Loucy (cell line): ENCODE measurements around the gene IQCH.

ENCODE experiments used
- H2AFZ ChIP-seq: fragments of 200-600 bp; sonication (generic); 2 replicates; pipeline ENCODE4 v1.6.0; 2016; ENCODE audit warnings: antibody characterized with exemption, mild to moderate bottlenecking, low read length, moderate library complexity
- H3F3A ChIP-seq: fragments of 200-600 bp; 2 replicates; pipeline ENCODE4 v1.6.0; 2016; ENCODE audit warnings: antibody characterized with exemption, low read depth, mild to moderate bottlenecking
- H3K27me3 ChIP-seq: fragments of 200-600 bp; sonication (generic); 2 replicates; pipeline ENCODE4 v1.6.1; 2014; ENCODE audit warnings: low read length, mild to moderate bottlenecking; ENCODE audit not compliant: insufficient read depth, poor library complexity, severe bottlenecking
- H3K36me3 ChIP-seq: fragments of 200-600 bp; sonication (generic); 2 replicates; pipeline ENCODE4 v1.6.1; 2016; ENCODE audit warnings: low read length; ENCODE audit not compliant: insufficient read depth
- H3K4me1 ChIP-seq: fragments of 200-600 bp; sonication (generic); 2 replicates; pipeline ENCODE4 v1.5.1; 2014; ENCODE audit warnings: low read length, mild to moderate bottlenecking; ENCODE audit not compliant: insufficient read depth, poor library complexity, severe bottlenecking
- H3K4me2 ChIP-seq: fragments of 200-600 bp; sonication (generic); 2 replicates; pipeline ENCODE4 v1.6.0; 2014; ENCODE audit warnings: antibody characterized with exemption, low read length, low read depth, mild to moderate bottlenecking; ENCODE audit not compliant: poor library complexity, severe bottlenecking
- H3K4me3 ChIP-seq: fragments of 200-600 bp; sonication (generic); 2 replicates; pipeline ENCODE4 v1.5.1; 2014; ENCODE audit warnings: low read length, mild to moderate bottlenecking, mixed read lengths; ENCODE audit not compliant: poor library complexity, severe bottlenecking
- H3K79me2 ChIP-seq: fragments of 200-600 bp; sonication (generic); 2 replicates; pipeline ENCODE4 v1.6.1; 2014; ENCODE audit warnings: low read length; ENCODE audit not compliant: insufficient read depth
- H3K9ac ChIP-seq: fragments of 200-600 bp; sonication (generic); 2 replicates; pipeline ENCODE4 v1.6.0; 2014; ENCODE audit warnings: mild to moderate bottlenecking, low read depth, low read length, moderate library complexity; ENCODE audit not compliant: poor library complexity, severe bottlenecking
- H3K9me2 ChIP-seq: fragments of 200-600 bp; sonication (generic); replicated peaks from 2 replicates; pipeline ENCODE4 v1.6.1; 2016; ENCODE audit warnings: low read depth, low read length, mixed read lengths
- H3K9me3 ChIP-seq: fragments of 200-600 bp; sonication (generic); 2 replicates; pipeline ENCODE4 v1.6.1; 2014; ENCODE audit warnings: mild to moderate bottlenecking, antibody characterized with exemption, low read length, low read depth; ENCODE audit not compliant: insufficient read depth
- H4K20me1 ChIP-seq: fragments of 200-600 bp; sonication (generic); 2 replicates; pipeline ENCODE4 v1.6.0; 2014; ENCODE audit warnings: antibody characterized with exemption, low read length, mild to moderate bottlenecking; ENCODE audit not compliant: insufficient read depth, poor library complexity, severe bottlenecking
- CTCF ChIP-seq: fragments of 200-600 bp; sonication (generic); conservative IDR thresholded peaks from 2 replicates; pipeline ENCODE4 v1.5.1; 2014; ENCODE audit warnings: mild to moderate bottlenecking, antibody characterized with exemption, low read length
- EZH2phosphoT487 ChIP-seq: fragments of 200-600 bp; IDR thresholded peaks from 2 replicates; pipeline ENCODE4 v1.6.1; 2018; ENCODE audit warnings: antibody characterized with exemption, mild to moderate bottlenecking, moderate library complexity, borderline replicate concordance

IQCH gene

DNA sequence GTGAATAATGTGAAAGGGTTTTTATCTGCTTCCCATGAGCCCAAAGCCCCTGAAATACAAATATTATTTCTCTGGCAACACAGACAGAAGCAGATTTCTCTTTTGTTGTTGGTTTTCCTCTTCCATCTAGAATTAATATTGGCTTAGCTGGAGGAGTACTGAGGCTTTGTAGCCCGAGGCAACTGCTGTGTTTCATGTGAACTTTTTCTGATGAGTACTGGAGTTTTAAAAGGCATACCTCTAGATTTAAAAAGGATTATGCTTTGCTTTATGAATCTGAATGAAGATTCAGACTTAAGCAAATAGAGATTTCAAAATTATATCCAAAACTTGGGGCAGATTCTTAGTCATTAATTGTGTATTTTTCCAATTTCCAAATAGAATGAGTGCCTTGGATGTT is 50.9 kb downstream of the IQCH start:
- no peak overlapping the region for H3K4me2 ChIP-seq

DNA sequence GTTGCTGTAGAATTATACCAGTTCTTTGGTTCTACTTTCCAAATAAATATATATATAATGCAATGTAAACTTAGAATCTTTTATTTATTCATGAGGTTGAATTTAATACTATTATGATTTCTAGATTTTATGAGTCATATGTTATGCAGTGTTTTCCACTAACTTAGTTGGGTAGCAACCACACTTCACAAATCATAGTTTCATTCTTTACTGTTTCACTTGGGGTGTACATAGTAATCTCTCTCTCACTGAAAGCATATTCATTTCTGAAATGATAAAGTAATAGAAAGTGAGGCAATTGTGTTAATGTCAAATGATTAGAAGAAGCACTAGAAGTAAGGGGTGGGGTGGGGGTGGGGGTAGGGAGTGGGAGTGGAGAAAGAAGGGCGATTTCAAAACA is 52.6 kb downstream of the IQCH start:
- H3K9me2 ChIP-seq: no peaks in the 10 kb centered on the region
- no peak overlapping the region for H3K9ac ChIP-seq
- no peak overlapping the region for H3K4me2 ChIP-seq
- H3K9me3 ChIP-seq: no peaks in the 10 kb centered on the region
- no peaks in the 10 kb centered on the region for H3K36me3 ChIP-seq
- no peak overlapping the region for H2AFZ ChIP-seq
- H3K27me3 ChIP-seq: no peaks in the 10 kb centered on the region
- H4K20me1 ChIP-seq: no peaks in the 10 kb centered on the region
- TF ChIP-seq EZH2phosphoT487 (no peak), CTCF (no peak)
- H3K79me2 ChIP-seq: no peaks in the 10 kb centered on the region
- no peaks in the 10 kb centered on the region for H3F3A ChIP-seq
- H3K4me1 ChIP-seq: no peaks in the 10 kb centered on the region
- no peak overlapping the region for H3K4me3 ChIP-seq

More for the DNA sequence above, 50.9 kb downstream of the IQCH start:
- H3K4me1 ChIP-seq: peaks cover 3% of the 10 kb centered on the region
- H4K20me1 ChIP-seq: no peaks in the 10 kb centered on the region
- H3K36me3 ChIP-seq: no peaks in the 10 kb centered on the region
- no peaks in the 10 kb centered on the region for H3K9me3 ChIP-seq
- no peak overlapping the region for H3K4me3 ChIP-seq
- TF ChIP-seq EZH2phosphoT487 (no peak), CTCF (no peak)
- no peaks in the 10 kb centered on the region for H3F3A ChIP-seq
- no peaks in the 10 kb centered on the region for H3K79me2 ChIP-seq
- no peak overlapping the region for H3K9ac ChIP-seq
- no peaks in the 10 kb centered on the region for H3K27me3 ChIP-seq
- no peaks in the 10 kb centered on the region for H3K9me2 ChIP-seq
- H2AFZ ChIP-seq: no peak overlapping the region

DNA sequence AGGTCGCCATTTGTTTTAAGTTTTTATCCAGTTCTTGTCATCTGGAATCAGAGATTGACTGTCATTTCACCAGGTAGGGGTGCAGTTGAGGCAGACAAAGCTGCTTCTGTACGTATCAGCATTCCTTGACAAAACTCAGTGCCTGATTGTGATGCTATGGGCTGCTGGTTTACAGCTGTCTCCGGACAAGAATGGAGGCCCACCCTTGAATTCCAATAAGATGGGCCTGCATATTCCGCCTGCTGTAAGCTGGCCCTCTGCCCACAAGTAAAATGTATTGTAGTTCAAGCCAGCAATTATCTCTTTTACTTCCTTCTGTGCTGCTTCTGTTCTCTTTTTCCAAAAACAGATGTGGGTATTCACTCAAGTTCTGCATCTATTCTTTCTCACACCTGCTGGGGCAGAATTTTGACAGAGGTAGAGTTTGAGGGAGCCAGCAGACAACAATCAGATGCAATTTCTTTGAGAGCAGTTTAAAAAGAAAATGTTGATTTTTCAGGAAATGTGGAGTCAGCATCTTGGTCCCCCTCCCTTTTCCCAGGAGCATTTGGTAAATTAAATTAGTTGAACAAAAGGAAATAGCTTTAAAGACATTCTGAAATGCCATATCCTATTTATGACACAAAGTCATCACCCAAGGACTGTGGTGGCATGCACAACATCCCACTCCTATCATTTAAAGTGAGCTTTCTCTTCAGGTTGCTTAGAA is 53.5 kb downstream of the IQCH start:
- no peaks in the 10 kb centered on the region for H3K79me2 ChIP-seq
- no peaks in the 10 kb centered on the region for H3K9me2 ChIP-seq
- no peaks in the 10 kb centered on the region for H4K20me1 ChIP-seq
- no peaks in the 10 kb centered on the region for H3K27me3 ChIP-seq
- TF ChIP-seq EZH2phosphoT487 (no peak), CTCF (no peak)
- H3K4me1 ChIP-seq: no peaks in the 10 kb centered on the region
- no peaks in the 10 kb centered on the region for H3F3A ChIP-seq
- no peaks in the 10 kb centered on the region for H3K9me3 ChIP-seq
- no peaks in the 10 kb centered on the region for H3K36me3 ChIP-seq
- no peak overlapping the region for H3K4me3 ChIP-seq
- no peak overlapping the region for H2AFZ ChIP-seq
- H3K9ac ChIP-seq: no peak overlapping the region
- H3K4me2 ChIP-seq: no peak overlapping the region
